ENCODE results near the gene CD47. TPM values are rescaled to one million over a fixed set of nuclear protein-coding genes. Genes with fewer than 3 reads are reported as not detected.

CD47 gene
- total and polyA plus RNA-seq, 10 of the 15 experiments (the other 5 are each of a cell fraction or from before 2014, with no cell fraction given) = 22.9 to 175 (median 81.1) TPM

GRCh38 chr3:108098003-108098370 is 7.2 kb upstream of the CD47 start:
- ChIA-PET RAD21 (ENCODE audit: unreplicated experiment) (no interaction called here), CTCF (interaction anchor here (1.5 kb wide), 1 partner anchor 422 kb away, joined by 3 read pairs; no protein-coding TSS in a partner anchor), POLR2A (no interaction called here), SMC1A (ENCODE audit: uncharacterized antibody, unreplicated experiment) (interaction anchor here (1.5 kb wide), 2 partner anchors 8 to 12 kb away, joined by 5 read pairs; no protein-coding TSS in a partner anchor)
- Histone ChIP-seq H3K36me3 (ENCODE audit: control insufficient read depth in 2 of 2, insufficient read depth in 2 of 2, low read length in 1 of 2) (no peaks in the 10 kb centered on the region), H2AFZ (ENCODE audit: control insufficient read depth, low read depth, low read length) (no peak overlapping the region), H3K27ac (ENCODE audit: control insufficient read depth, insufficient read depth) (no peak overlapping the region), H3K9me3 (replicated peaks; ENCODE audit: control insufficient read depth, insufficient read depth, low read length) (no peaks in the 10 kb centered on the region), H3K9ac (ENCODE audit: control insufficient read depth, insufficient read depth, low read length) (no peak overlapping the region), H3K4me3 (no peak overlapping the region), H3K79me2 (ENCODE audit: control insufficient read depth, insufficient read depth, low read length) (no peaks in the 10 kb centered on the region; the same call in 1 of the 2 replicates), H3K4me1 (ENCODE audit: control insufficient read depth, insufficient read depth, low read length) (peaks cover 35% of the 10 kb centered on the region), H3K4me2 (ENCODE audit: control insufficient read depth, insufficient read depth) (no peak overlapping the region), H4K20me1 (ENCODE audit: control insufficient read depth, insufficient read depth) (no peaks in the 10 kb centered on the region), H3K27me3 (replicated peaks in 1 of 2; ENCODE audit: control insufficient read depth in 2 of 2, insufficient read depth in 2 of 2, low read length in 1 of 2) (no peaks in the 10 kb centered on the region)
- TF ChIP-seq YBX1 (IDR thresholded peaks at IDR 0.05) (no peak), ZNF207 (IDR thresholded peaks at IDR 0.05; ENCODE audit: borderline replicate concordance) (no peak), PKNOX1 (IDR thresholded peaks at IDR 0.05) (no peak), TBL1XR1 (IDR thresholded peaks at IDR 0.05; ENCODE audit: low read depth, low read length) (no peak), BCLAF1 (IDR thresholded peaks at IDR 0.05) (no peak), ELK1 (IDR thresholded peaks at IDR 0.05; ENCODE audit: low read depth, low read length) (no peak), RFX5 (IDR thresholded peaks at IDR 0.05; ENCODE audit: low read depth, low read length) (no peak)
- intact Hi-C loops (cut with micrococcal nuclease; ENCODE audit: unreplicated experiment) = no loop called here
- no TSS peak for BruUV-seq (replicated peaks)
- ATAC-seq (no peak), FAIRE-seq (no peak), DNase-seq (ENCODE audit: low read depth, low spot score) (no peak)
- WGBS (ENCODE audit: insufficient coverage, insufficient replicate concordance, low lambda C conversion rate, missing lambda C conversion rate) = 79% methylated on average over 2 of the region's 2 CpGs
- in situ Hi-C loops (cut with MboI) = no loop called here
